ENCODE results near the gene SPESP1.

DNA sequence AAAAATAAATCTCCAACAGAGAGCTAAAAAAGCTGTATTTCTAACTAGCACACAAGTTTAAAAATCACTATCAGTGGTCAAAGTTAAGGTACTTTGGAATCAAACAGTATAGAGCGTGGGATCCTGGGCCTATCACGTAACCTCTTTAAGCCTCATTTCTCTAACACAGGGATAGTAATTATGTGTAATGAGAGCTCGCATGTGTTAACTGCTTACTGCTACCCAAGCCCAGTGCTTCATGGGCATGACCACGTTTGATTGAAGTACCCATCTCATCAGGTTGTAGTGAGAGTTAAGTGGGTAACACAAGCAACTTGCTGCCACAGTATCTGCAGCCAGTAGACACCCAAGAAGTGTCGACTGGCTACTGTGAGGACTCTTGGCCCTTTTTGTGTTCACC, 56.0 kb downstream of the SPESP1 start:
- TF ChIP-seq MYC (IDR thresholded peaks at IDR 0.05; ENCODE audit: borderline replicate concordance, low read length) (no peak), SMC3 (IDR thresholded peaks at IDR 0.05) (no peak)
- TF ChIP-seq, protein P1, sequence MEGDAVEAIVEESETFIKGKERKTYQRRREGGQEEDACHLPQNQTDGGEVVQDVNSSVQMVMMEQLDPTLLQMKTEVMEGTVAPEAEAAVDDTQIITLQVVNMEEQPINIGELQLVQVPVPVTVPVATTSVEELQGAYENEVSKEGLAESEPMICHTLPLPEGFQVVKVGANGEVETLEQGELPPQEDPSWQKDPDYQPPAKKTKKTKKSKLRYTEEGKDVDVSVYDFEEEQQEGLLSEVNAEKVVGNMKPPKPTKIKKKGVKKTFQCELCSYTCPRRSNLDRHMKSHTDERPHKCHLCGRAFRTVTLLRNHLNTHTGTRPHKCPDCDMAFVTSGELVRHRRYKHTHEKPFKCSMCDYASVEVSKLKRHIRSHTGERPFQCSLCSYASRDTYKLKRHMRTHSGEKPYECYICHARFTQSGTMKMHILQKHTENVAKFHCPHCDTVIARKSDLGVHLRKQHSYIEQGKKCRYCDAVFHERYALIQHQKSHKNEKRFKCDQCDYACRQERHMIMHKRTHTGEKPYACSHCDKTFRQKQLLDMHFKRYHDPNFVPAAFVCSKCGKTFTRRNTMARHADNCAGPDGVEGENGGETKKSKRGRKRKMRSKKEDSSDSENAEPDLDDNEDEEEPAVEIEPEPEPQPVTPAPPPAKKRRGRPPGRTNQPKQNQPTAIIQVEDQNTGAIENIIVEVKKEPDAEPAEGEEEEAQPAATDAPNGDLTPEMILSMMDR (IDR thresholded peaks at IDR 0.05) = no peak
- TF ChIP-seq, protein P2, sequence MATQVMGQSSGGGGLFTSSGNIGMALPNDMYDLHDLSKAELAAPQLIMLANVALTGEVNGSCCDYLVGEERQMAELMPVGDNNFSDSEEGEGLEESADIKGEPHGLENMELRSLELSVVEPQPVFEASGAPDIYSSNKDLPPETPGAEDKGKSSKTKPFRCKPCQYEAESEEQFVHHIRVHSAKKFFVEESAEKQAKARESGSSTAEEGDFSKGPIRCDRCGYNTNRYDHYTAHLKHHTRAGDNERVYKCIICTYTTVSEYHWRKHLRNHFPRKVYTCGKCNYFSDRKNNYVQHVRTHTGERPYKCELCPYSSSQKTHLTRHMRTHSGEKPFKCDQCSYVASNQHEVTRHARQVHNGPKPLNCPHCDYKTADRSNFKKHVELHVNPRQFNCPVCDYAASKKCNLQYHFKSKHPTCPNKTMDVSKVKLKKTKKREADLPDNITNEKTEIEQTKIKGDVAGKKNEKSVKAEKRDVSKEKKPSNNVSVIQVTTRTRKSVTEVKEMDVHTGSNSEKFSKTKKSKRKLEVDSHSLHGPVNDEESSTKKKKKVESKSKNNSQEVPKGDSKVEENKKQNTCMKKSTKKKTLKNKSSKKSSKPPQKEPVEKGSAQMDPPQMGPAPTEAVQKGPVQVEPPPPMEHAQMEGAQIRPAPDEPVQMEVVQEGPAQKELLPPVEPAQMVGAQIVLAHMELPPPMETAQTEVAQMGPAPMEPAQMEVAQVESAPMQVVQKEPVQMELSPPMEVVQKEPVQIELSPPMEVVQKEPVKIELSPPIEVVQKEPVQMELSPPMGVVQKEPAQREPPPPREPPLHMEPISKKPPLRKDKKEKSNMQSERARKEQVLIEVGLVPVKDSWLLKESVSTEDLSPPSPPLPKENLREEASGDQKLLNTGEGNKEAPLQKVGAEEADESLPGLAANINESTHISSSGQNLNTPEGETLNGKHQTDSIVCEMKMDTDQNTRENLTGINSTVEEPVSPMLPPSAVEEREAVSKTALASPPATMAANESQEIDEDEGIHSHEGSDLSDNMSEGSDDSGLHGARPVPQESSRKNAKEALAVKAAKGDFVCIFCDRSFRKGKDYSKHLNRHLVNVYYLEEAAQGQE (IDR thresholded peaks at IDR 0.05) = no peak

Data from A549 (cell line).